ENCODE measurements around the gene RNF20.

The RNF20 gene

GRCh38 chr9:101590901-101591300, 57.2 kb downstream of the RNF20 start:
- no peak for DNase-seq

- no peak for DNase-seq
Measured at GRCh38 chr9:101591787-101592446, 58.3 kb downstream of the RNF20 start.

- DNase-seq: no peak
Measured at GRCh38 chr9:101592788-101593187, 59.1 kb downstream of the RNF20 start.

GRCh38 chr9:101593345-101593744, 59.7 kb downstream of the RNF20 start:
- no peak for DNase-seq

GRCh38 chr9:101594796-101595195, 61.1 kb downstream of the RNF20 start, which contains the start of gene PPP3R2:
PPP3R2 (minus strand) TSS chr9:101594969; CDS start chr9:101594921, 48 bp downstream.
- DNase-seq: no peak

GRCh38 chr9:101601904-101602765, 68.5 kb downstream of the RNF20 start:
- DNase-seq: peak; percentile 22

- no peak for DNase-seq
Measured at GRCh38 chr9:101604296-101604695, 70.6 kb downstream of the RNF20 start.

- DNase-seq: no peak
Measured at GRCh38 chr9:101605547-101605946, 71.9 kb downstream of the RNF20 start.

Data from NCI-H2029 treated with DMSO at 0.1 percent for 48 hours (cell line).